NCI-H2227 treated with DMSO at 0.1 percent for 48 hours (cell line): ENCODE results near the gene SLC25A30.
"Not testable (repeated sequence)": the region's sequence is repeated elsewhere in the genome, so short reads cannot be mapped to it uniquely, and the experiment has no call there.

Source experiments
- DNase-seq: peaks from one replicate; lab custom pipeline; 2025; lab: John Stamatoyannopoulos, UW

Gene SLC25A30

GRCh38 chr13:45432737-45433380 is 14.7 kb upstream of the SLC25A30 start:
- no peak for DNase-seq

GRCh38 chr13:45426056-45426841 is 8.1 kb upstream of the SLC25A30 start:
- not testable (repeated sequence) for DNase-seq

DNA sequence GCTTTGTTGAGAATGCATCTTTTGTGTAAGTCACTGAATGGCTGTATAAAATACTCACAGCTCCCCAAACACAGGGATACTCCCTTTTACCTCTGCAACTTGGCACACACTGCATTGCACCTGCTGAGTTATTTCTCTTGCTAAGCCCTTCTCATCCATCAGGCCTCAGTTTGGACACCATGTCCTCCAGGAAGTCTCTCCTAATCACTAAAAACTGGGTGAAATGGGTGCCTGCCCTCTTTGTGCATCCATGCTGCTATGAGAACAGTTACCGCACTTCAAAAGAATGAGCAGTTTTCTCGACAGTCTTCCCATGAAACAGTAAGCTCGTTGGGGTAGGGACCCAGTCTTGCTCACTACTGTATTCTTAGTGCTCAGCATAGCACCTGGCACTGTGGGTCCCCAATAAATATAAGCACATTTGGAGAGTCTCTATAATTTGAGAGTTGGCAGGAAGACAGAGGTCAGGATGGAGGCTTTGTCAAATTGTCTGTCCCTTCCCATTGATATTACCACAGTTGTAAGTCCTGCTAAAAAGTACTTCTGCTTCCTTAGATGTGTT is 4.6 kb upstream of the SLC25A30 start:
- DNase-seq, result no peak

DNA sequence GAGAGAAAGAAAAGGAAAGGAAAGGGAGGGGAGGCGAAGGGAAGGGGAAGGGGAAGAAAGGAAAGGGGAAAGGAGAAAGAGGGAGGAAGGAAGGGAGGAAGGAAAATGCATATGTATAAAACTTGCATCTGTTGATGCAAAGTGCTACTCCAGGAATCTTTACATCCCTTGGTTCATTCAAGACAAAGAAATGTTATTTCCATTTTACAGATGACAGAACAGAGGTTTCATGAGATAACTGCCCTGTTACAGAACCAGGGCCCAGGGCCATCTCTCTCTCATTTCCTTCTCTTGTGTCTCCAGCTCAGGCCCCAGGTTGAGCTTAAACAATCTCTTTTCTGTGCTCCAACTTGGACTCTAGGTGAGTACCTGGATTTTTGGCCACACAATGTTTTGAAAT is 1.8 kb upstream of the SLC25A30 start:
- no peak for DNase-seq

GRCh38 chr13:45419389-45419788 is 1.2 kb upstream of the SLC25A30 start:
- not testable (repeated sequence) for DNase-seq

- peak; percentile 21 for DNase-seq
These were observed 1.6 kb downstream of the SLC25A30 start for GRCh38 chr13:45416516-45417128.

GRCh38 chr13:45415112-45415511 is 3.1 kb downstream of the SLC25A30 start:
- DNase-seq, result no peak

GRCh38 chr13:45413826-45414307 is 4.3 kb downstream of the SLC25A30 start:
- DNase-seq, result no peak

- no peak for DNase-seq
These were observed 5.7 kb downstream of the SLC25A30 start for GRCh38 chr13:45412274-45413049.

DNA sequence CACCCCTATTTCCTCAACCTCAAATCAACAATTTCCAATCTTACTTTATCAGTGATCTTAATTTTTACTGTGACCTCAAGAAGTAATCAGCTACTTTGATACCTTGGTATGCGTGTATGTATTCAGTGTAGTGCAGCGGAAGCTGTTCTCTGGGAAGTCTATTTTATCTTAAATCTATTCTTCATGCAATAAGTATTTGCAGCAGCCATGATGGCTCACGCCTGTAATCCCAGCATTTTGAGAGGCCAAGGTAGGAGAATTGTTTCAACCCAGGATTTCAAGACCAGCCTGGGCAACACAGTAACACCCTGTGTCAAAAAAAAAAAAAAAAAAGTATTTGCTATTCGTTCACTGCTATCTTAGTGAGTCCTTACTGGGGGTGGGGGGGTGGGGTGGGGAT is 6.5 kb downstream of the SLC25A30 start:
- no peak for DNase-seq

DNA sequence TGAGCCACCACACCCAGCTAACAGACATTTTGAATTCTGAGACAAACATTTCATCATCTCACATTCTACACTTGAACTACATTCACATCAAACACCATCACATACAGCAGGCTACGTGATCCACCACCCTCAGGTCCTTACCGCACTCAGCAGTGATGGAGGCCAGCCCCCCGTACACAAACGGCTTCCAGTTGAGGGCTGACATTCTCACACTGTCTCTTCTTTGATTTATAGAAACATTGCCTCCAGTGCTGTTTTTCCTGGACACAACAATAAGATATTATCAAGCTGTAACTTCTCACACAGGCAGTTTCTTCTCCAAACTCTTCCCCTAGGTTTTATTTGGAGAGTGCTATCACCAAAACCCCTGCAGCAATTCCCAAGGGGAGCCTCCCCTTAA is 7.0 kb downstream of the SLC25A30 start:
- DNase-seq, result no peak

GRCh38 chr13:45410466-45410865 is 7.7 kb downstream of the SLC25A30 start:
- DNase-seq, result no peak

GRCh38 chr13:45410001-45410400 is 8.2 kb downstream of the SLC25A30 start:
- DNase-seq, result no peak

DNA sequence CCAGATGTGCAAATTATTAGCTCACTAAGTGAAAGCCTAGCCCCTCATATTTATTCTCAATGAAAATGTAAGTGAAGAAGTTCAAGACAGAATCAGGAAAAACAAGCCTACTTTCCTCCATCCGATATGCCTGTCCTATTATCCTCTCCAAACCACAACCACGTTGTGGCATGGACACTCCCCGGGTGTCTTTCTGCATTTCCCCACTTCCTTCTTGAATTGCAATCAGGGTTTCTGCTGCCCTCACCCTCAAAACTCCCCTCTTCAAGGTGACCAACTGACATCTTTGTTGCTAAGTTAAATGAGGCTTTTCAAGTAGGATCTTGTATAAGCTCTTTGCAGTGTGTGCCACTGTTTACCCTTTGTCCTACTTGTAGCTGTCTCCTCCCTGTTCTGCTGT is 11.8 kb downstream of the SLC25A30 start:
- no peak for DNase-seq

DNA sequence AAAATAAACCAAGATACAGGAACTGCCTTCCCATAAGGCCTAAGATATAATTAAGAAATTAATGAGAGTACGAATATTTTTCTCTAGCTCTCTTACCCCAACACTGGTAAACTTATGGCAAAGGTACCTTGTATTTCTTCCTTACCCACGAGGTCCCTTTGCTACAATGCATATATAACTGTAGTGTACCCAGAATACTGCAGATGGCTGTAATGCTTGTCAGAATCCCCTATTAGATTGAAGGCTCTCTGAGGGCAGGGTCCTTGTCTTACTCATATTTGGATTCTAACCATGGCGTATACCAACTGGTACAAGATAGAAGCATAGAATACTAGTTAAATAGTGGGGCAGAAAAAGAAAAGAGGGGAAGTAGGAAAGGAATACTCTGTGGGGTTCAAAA is 15.1 kb downstream of the SLC25A30 start:
- no peak for DNase-seq

- no peak for DNase-seq
These were observed 15.5 kb downstream of the SLC25A30 start for GRCh38 chr13:45402641-45403040.

GRCh38 chr13:45401314-45401713 is 16.9 kb downstream of the SLC25A30 start:
- no peak for DNase-seq

DNA sequence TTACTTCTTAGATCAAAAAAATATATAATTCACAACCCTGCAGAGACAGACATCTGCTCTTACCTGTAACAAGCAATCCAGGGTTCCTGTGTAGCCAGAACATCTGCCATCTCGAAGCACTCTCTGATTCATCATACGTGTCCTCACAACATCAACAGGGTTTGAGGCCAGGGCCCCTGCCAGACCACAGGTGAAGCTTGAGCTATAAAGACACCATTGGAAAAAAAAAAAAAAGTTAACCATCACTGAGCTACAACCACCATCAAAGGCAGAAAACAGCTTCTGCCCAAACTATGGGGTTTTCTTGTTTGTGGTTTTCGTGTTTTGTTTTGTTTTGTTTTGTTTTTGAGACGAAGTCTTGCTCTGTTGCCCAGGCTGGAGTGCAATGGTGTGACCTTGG is 19.3 kb downstream of the SLC25A30 start:
- DNase-seq, result no peak

DNA sequence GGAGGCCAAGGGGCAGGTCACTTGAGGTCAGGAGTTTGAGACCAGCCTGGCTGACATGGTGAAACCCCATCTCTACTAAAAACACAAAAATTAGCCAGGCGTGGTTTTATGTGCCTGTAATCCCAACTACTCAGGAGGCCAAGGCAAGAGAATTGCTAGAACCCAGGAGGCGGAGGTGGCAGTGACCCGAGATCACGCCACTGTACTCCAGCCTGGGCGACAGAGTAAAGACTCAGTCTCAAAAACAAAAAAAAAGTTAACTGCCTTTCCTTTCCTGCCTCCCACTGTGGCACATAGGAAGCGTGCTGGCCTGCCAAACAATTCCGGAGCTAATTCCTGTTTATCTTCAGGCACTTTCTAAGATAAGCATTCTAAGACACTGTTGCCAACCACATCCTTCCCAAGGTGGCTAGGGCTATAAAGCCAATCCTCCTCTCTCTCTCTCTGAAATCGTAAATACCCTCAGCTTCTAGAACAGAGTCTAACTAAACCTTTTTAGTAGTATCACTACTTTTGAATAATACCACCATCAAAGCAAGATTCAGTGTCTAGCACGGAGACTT is 21.6 kb downstream of the SLC25A30 start:
- DNase-seq, result no peak

DNA sequence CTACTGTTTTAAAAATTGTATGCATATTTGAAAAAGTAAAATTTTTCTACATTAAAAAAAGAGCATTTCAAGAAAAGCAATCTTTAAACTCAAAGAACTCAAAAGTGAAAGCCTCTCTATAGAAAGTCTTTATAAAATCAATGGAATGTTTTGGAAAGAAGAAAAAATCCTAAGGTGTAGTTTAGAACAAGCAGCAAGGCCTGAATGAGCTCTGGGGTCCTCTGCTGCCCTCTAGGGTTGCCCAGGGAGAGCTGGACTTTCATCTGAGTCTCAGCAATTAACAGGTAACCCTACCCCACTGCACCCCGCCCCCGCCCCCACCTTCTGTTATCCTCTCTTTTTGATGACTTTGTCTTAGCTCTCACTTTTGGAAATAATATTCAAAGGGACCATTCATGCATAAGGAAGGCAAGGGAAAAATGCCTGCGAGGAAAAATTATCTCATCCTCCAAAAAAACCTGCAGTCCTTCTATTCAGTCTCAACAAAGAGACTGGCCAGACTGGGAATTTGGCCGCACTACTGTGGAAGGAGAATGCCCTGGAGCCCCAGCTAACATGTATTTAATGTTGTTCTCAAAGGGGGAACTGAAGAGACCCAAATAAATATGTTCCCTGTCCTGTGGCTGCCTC is 24.1 kb downstream of the SLC25A30 start:
- DNase-seq, result peak; percentile 15

DNA sequence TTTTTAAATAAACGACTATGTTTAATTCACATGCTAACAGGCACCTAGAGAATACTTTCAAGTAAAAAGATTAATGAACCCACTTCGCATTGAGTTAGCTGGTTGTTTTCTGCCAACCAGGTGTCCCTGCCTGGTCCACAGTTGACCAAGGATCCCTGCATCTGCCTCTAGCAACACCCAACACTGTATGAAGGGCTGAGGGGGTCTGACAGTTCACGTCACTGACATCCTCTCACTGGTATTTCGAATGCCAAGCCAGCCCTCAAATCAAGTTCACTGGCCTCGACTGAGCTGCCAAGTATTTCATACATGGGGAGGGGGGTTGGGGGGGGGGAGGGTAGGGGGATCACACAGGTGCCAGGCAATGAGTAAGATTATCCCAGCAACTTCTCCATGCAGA is 25.4 kb downstream of the SLC25A30 start:
- DNase-seq, result no peak
